Measurements from ENCODE around the gene PSORS1C1.
"Not testable (repeated sequence)": the region's sequence is repeated elsewhere in the genome, so short reads cannot be mapped to it uniquely, and the experiment has no call there.

Gene PSORS1C1

DNA sequence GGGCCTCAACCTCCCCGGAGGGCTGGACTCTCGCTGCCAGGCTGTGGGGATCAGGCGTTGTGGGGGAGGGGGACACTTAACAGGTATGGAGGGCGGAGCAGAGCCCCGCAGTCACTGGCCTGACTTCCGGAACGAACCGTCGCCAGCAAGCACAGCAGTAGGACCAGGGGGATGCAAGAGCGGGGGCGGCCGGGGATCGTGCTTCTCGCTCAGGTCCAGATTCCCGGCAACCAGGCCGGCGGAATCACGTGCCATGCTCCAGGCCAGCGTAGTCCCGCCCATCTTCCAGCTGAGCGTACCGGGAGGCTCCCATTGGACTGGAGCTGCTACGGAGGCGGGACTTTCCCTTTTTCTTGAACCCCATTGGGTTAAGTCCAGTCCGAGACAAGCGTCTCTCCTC is 65.9 kb downstream of the PSORS1C1 start:
- DNase-seq = no peak

DNA sequence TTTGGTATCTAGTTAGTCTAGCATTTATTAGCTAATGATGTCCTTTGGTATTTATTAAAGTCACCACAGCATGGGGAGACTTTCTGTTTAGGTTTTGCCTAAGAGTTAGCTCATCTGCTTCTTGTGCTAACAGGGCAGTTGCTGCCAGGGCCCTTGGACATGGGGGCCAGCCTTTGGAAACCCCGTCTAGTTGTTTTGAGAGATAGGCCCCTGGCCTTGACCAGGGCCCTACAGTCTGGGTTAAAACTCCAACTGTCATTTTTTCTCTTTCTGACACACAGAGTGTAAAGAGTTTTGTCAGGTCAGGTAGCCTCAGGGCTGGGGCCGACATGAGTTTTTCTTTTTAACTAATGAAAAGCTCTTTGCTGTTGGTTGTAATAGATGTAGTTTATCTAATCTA is 68.7 kb downstream of the PSORS1C1 start:
- DNase-seq = not testable (repeated sequence)

DNA sequence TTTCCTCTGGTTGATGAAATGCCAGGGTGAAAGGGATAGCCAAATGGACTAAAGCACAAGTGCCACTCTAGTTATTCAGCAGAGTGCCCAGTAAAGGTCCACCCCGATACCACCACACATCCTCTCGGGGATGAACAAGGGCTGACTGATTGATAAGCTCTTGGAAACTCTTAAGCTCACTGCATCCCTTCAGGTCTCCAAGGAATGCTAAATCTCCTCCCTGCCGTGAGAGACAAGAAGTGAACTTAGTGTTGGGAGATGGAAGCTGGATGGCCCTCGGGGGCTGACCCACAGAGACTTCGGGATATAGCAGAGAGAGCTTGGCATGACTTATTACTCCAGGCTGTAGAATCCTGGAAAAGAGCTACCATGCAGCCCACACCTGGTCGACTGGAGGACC is 69.3 kb downstream of the PSORS1C1 start:
- not testable (repeated sequence) for DNase-seq

DNA sequence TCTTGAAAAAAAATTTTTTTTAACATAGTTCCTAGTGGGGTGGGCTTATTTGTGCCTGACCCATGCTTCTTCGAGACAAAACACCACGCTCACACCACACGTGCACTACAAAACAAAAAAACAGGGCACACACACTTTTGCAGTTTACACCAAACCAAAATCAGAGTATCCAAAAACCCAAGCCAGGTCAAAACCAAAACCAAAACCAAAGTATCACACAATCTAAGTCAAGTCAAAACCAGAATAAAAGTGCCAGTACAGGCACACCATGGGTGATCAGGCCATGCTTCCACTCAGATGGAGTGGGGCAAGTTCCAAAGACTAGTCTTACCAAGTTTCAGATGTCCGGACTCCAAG is 71.1 kb downstream of the PSORS1C1 start:
- DNase-seq = not testable (repeated sequence)

DNA sequence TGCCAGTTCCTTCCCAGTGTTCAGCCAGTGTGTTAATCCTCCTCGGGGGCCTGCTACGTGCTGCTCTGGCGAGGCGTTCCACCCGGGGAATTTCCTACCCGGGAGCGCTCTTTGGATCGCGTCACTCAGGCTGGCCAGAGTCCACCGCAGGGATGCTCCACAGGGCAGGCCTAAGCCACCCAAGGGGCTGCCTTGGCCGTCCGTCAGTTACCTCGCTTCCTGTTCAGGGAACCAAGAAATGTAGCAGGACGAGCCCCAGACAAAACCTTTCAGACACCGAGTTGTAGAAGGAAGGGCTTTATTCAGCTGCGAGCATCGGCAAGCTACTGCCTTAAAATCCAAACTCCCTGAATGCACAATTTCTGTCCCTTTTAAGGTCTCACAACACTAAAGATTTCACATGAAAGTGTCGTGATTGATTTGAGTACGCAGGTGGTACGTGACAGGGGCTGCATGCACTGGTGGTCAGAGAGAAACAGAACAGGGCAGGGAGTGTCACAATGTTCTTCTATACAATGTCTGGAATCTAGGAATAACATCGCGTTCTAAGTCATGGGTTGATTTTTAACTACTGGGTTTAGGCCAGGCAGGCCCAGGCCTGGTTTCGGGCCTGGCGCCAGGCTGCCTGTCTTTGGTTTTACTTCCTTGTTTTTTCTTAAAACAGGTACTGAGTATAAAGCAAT is 71.6 kb downstream of the PSORS1C1 start:
- no peak for DNase-seq

DNA sequence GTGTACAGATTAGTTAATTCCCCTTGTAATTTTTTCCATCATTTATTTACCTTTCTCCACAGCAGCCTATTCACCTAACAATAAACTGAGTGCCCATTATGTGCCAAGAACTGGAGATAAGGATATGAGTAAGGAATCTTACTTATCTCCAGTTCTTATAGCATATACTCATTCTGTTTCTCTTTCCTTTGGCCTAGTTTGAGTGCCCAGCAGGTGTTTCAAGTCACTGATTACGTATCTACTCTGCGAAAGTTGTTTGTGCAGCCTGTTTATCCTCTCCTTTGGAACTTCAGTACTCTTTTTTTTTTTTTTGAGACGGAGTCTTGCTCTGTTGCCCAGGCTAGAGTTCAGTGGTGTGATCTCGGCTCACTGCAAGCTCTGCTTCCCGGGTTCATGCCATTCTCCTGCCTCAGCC is 73.2 kb downstream of the PSORS1C1 start:
- no peak for DNase-seq

DNA sequence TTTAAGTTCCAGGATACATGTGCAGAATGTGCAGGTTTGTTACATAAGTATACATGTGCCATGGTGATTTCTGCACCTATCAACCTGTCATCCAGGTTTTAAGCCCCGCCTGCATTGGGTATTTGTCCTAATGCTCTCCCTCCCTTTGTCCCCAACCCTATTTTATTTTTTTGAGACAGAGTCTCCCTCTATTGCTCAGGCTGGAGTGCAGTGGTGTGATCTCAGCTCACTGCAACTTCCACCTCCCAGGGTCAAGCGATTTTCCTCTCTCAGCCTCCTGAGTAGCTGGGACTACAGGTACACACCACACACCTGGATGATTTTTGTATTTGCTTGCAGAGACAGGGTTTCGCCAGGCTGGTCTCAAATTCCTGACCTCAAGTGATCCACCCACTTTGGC is 74.6 kb downstream of the PSORS1C1 start:
- DNase-seq = not testable (repeated sequence)

Measured in NCI-H1436 (cell line).